Measurements from ENCODE around the gene TUBB1.

TUBB1 gene

DNA sequence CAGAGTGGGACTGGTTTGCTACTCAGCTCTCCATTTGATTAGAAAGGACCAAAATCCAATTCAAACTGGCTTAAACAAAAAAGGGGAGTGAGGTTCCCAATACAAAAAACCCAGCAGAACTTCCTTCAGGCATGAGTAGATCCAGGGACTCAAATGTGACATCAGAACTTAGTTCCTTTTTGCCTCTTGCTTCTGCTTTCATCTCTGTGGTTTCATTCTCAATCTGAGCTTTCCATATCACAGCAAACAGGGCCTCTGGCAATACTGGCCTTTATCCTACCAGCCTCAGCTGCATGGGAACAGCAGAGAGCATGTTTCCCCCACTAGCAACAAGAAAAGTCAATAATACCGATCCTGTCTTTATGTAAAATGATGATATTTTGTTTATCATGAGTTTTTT is 52.0 kb downstream of the TUBB1 start:
- DNase-seq (ENCODE audit: insufficient read length, low spot score): no peak
- peak; percentile 38 for FAIRE-seq

DNA sequence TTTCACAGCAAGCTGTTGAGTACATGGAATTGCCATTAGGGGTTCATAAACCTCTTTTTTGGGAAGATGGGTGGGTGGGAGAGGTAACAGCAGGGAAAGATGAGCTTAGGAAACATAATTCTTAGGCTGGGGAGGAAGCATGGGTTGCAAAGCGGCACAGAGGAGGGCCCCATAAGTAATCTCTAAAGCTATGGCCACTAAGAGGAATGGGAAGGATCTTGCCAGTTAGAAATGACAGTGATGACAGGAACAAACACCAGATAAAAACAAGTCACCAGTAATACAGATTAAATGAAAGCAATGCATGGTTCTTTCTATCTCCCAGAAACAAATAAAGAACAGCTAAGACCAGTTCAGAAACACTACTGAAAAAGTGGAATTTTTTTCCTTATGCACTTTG is 54.4 kb downstream of the TUBB1 start:
- FAIRE-seq (no peak), DNase-seq (ENCODE audit: insufficient read length, low spot score) (no peak)

DNA sequence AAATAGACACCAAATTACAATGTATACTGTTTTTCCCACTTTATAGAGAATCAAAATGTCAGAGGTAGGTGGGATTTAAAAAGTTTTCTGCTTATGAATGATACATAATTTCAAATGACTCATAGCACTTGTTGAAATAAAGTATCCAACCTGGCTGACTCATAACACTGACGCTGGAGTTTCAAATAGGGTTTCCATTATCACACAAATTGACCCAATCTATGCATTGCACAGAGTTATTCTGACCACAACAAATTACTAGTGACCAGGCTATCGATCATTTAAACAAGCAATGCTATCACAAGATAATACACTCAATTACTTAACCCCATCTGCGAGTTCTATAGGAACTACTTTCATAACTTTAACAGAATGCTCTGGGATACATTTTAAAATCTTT is 55.2 kb downstream of the TUBB1 start:
- DNase-seq (ENCODE audit: insufficient read length, low spot score) (no peak), FAIRE-seq (peak; percentile 73)

DNA sequence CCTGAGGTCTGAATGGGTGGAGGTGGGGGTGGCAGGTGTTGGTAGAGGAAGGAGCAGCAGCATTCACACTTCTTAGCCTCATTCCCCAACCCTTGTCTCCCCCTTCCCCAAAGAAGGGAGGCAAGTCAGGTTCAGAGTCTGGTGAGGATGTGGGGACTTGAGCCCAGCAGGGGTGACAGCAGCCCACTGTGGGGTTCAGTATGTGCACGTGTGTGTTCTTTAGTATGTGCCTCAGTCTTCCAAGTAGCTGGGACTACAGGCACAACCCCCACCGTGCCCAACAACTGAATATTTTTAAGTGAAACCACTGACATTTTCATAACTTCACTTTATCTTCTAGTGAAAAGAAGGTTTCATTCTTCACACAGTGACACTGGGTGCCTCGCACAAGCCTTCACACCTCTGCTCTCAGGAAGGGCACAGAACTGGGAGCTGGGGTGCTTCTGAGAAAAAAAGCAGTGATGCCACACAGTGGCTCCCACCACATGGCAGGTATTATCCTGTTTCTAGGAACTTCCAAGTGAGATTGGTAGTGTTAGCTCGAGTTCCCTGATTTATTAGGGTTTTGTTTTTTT is 56.8 kb downstream of the TUBB1 start:
- no peak for DNase-seq (ENCODE audit: insufficient read length, low spot score)
- no peak for FAIRE-seq

Data from HTR-8/SVneo (cell line).